HCEC 1CT (cell line): ENCODE results near the gene PHYKPL.
"Not testable (repeated sequence)": the region's sequence is repeated elsewhere in the genome, so short reads cannot be mapped to it uniquely, and the experiment has no call there.

Experiments
- DNase-seq: peaks from one replicate; pipeline ENCODE4 v3.0.0-alpha.2; 2017

Gene PHYKPL

DNA sequence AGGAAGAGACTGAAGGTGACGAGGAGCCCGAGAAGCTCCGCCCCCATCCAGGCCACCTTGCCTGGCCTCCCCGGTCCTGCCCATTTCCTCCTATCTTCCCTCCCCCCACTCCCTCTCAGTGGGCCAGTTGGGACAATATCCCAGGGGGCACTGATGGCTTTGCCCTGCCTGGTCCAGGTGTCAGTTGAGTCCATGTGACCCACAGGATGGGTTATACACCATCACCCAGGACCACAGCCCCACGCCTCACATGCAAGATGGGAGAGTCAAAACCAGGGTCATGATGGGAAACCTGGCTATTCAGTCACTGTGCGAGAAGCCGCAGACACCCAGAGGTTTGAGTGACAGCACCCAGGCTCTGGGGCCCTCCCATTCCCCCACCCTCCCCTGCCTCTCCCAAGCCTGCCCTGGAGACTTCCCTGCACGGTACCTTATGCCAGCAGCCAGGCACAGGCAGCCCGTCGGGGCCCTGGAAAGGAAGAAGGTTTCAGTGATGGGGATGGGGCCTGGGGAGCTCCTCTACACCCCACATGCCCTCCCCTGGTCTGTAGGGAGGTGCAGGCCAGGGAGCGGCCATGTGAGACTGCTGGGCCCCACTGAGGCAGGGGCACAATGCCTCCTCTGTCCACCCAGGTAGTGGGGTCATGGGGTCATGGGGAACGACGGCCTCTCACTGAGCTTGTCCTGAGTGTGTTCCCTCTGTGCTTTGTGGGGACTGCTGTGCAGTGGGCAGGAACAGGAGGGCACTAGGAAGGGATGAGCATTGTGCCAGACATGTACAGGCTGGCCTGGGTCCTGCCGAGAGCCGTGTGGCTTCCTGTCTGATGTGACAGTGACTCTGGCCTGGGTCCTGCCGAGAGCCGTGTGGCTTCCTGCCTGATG is 6.3 kb upstream of the PHYKPL start:
- no peak for DNase-seq

DNA sequence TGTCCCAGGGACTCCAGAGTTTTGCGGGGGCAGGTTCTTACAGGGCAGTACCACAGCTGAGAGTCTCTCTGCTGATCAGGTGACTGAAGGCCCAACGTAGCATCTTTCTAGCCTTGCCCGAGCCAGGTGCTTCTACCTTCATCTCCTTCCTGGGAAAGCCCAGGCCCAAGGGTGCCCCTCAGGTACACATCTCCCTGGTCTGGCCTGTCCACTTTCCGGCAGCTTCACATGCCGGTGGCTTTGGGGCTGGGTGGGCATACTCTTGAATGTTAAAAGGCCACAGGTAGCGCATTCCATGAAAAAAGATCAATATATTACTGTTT is 5.7 kb upstream of the PHYKPL start:
- DNase-seq: no peak

DNA sequence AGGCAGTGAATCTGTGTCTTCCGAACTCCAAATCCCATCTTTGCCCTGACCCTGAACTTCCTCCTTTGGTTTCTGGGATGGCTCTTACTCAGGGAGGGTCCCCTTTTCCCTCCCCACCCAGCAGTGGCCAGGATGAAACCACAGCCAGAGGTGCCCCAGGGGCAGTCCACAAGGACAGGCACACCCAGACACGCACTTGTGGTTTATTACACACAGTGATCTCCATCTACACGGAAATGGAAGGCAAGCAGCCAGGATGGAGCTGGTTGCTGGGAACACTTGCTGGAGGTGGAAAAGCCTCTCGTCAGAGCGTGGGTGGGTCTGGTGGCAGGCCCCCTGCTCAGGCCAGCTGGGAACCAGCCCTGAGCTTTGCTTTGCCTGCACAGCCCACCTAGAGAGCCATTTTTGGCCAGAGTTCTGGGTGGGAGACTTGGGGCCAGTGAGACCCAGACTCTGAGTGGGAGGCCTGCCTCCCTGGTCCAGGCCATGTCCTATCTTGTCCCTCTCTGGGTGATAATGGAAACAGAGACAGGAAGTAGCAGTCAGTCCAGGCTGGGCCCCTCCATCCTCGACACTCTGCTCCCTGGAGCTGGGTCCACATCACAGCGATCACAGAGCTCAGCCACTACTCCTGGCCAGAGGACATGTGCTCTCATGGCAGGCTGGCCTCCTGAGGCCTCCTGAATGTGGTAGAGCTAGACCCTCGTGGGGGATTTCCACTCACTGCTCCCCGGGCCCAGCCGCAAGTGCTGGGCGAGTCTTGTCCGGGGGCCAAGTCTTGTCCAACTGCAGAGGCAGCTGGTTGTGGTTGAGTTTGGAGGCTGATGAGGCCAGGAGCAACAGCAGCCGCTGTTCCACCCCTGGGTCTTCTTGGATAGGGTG is 5.1 kb upstream of the PHYKPL start:
- no peak for DNase-seq

DNA sequence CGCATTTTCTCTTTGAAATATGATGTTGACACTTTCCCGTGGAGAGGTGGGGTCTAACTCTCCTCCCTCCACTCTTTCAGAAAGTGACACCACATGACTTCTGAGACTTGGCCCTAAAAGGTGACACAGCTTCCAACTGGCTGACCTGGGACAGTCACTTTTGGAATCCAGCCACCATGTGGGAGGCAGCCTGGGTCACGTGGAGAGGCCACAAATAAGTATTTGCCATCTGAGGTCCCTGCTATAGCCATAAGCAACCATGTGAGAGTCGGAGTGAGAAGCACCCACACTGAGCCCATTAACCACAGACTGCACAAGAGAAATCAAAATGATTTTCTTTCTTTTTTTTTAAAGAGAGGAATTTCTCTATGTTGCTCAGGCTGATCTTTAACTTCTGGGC is 4.1 kb upstream of the PHYKPL start:
- no peak for DNase-seq

DNA sequence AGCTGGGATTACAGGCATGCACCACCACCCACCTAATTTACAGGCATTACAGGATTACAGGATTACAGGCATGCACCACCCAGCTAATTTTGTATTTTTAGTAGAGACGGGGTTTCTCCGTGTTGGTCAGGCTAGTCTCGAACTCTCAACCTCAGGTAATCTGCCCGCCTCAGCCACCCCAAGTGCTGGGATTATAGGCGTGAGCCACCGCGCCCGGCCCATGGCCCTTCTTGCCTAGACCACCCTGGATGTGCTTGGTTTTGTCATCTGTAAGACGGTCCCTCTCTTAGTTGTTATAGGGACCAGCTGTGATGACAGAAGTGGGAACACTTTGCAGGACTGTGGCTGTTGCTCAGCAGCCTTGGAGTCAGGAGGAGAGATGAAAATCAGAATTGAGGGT is 3.5 kb upstream of the PHYKPL start:
- DNase-seq: no peak

DNA sequence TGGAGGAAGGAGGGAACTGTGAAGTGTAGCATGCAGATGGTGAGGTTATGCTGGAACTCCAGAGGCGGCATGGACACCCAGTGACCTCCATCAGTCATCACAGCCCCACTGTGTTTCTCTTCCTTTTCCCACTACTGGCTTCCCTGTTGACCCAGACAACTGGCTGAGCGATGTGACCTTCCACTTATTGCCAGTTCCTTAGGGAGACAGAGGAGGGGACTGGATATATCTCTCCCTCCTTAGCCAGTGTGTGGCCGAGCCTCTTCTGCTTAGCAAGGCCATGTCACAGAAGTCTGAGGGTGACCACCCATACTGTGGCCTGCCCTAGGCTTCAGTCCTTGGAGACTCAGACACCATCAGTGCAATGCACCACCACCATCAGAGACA is 3.0 kb upstream of the PHYKPL start:
- DNase-seq: no peak

DNA sequence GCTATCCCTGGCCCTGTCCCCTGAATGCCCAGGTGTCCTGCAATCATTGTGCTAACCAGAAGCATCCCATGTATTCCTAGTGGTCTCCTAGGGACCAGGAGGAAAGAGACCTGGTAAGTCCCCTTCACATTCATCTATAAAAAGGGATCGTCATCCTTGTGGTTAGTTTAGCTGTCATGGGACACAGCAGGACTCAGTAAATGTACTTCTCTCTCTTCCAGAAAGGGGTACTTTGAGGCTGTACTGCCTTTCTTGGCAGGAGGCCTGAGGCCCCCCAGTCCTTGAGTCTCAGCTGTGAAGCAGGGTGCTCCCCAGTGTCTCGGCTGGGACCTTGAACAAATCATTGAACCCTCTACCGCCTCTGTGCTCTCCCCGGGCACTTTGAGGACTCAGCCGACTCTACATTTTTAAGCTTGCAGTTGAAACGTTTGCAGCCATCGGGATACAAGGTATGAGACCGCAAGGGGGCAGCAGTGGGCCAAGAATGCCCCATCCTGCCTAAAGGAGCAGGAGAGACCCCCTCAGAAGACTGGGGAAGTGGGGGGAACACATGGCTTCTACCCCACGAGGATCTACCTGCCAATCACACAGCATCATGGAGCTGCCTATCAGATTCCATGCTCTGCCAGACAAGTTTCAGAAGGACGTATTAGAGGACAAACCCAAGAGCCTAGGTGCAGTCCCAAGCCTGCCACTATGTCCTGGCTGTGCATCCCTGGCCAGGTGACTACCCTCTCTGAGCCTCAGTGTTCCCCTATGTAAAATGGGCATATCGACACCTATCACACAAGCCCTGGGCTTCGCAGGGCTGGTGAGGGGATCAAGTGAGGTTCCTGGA is 2.4 kb upstream of the PHYKPL start:
- DNase-seq: peak; percentile 39

DNA sequence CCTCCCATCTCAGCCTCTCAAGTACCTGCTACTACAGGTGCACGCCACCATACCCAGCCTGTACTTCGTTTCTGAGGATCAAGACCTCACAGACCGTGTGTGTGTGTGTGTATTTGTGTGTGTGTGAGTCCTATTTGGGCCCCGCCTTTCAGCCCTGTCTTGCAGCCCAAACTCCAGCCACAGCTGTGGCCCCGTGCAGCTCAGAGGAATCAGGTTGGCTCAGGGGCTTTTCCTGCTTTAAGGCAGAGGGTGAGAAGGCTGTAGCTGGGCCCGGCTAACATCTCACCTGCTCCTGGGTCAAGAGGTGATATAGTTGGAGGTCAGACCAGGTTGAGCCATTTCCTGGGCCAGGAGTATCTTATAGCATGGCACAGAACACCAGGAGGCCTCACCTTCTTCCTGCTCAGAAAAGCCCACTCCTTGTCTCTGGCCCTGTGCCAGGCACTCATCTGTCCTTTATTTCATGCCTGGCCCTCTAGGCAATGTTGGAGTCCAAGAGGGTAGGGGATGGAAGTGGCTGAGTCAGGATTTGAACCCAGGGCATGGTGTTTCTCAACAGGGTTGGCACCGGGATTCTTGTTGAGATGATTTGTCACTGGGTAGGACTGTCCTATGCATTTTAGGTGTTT is 1.6 kb upstream of the PHYKPL start:
- no peak for DNase-seq

DNA sequence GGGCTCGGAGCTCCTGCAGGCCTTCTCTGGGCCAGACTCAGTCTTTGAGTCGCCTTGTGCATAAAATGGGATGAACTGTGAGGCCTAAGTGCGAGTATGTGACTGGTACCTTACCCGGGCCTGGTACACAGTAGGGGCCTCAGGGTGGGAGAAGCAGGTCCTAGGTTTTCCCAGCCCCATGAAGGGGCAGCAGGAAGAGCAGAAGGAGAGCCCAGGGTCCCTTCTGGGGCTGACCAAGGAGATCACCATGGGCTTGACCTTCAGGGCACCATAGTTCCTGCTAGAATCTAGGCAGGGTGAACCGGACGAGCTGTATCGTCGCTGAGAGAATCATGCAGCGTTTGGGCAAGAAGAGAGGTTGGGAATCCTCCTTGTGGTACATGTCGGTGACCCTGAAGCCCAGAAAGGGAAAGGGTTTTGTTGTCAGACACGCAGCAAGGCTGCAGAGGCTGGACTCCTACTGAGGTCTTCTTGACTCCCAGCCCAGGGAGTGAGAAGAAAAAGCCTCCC is 373 bp upstream of the PHYKPL start:
- DNase-seq: no peak

DNA sequence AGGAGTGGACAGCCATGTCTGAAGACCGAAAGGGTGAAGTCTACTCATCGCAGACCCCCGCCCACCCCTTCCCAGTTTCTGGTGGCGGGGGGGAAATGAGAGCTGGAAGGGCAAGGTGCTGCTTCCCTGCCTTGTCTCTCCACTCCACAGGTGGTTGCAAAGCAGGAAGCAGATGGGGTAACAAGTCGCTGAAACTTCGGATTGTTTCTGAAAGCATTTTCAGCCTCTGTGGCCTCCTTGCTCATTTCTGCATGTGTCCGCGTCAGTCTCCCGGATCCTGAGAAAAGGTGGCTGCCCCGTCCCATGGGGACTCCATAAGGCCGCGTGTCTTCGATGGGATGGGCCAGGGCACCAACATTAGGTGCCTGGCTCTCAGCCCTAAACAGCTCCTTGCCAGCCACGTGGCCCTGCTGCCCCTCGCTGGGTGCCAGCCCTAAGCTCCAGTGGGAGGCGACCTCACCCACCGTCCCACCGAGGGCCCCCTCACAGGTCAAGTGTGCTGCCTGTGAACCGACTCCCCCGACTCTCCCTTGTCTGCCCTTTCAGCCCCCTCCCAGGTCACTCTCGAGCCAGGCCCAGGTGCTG is 971 bp downstream of the PHYKPL start:
- no peak for DNase-seq

DNA sequence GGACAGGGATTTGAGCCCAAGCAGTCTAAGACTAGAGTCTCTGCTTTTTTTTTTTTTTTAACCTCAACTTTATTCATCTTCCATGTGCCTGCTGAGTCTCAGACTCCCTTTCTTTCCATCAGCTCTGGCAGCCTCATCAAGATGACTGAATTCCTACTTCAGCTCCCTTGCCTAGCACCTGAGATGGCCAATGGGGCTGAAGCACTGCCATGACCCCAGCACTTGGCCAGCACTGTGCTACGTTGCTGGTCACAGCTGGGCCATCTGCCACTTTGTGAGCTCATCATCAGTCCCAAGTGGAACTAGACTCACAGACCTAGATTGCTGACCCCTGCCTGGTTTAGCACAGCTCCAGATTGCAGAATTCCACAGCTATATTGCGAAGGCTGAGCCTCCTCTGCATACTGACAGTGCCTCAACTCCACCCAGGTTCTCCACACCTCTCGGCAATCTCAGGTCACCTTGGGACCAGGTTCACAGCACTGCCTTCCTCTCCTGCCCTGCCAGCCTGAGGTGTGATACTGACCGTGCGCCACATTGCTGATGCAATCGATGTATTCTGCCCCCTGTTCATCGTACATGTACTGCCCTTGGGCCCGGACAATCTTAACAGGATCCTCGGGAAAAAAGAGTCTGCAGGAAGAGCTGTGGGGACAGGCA is 1.6 kb downstream of the PHYKPL start:
- no peak for DNase-seq

DNA sequence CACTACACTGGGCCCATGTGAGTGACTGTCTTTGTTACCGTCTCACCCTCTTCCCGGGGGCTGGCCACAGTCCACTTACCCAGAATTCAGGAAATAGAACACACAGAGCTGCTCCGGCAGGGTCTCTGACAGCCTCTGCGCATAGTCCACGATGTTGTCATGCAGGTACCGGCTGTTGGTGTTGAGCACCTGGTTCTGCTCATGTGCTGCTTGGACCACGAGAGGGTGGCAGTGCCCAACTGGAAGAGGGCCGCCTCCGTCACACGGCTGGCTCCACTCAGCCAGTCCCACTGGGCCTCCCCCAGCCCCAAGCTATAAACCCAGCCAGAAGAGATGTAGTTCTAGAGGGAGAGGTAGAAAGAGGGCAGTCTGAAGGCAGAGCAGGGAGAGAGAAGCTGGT is 2.7 kb downstream of the PHYKPL start:
- DNase-seq: no peak

DNA sequence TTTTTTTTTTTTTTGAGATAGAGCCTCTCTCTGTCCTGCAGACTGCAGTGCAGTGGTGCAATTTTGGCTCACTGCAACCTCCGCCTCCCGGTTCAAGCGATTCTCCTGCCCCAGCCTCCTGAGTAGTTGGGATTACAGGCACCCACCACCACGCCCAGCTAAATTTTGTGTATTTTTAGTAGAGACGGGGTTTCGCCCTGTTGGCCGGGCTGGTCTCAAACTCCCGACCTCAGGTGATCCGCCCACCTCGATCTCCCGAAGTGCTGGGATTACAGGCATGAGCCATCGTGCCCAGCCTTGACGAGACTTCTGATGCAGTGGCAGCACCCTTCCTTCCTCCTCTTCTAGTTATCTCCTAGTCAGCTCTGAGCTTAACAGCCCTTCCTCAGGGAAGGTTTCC is 3.5 kb downstream of the PHYKPL start:
- DNase-seq: not testable (repeated sequence)

DNA sequence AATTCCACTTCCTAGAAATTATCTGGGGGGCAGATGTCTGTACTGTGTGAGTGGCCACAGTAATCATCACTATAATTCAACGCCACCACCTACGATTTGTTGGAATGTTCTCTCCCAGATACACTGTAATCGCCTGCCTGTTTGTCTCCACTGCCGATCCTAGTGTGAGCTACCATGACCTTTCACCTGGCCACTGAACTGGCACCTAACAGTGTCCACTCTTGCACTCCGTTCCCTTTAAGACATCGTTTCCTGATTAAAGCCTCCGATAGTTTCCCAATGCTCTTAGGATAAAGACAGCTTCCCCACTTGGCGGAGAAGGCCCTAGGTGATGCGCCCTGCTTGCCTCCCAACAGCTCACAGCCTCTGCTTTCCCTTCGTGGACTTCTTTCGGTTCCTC is 4.0 kb downstream of the PHYKPL start:
- no peak for DNase-seq

DNA sequence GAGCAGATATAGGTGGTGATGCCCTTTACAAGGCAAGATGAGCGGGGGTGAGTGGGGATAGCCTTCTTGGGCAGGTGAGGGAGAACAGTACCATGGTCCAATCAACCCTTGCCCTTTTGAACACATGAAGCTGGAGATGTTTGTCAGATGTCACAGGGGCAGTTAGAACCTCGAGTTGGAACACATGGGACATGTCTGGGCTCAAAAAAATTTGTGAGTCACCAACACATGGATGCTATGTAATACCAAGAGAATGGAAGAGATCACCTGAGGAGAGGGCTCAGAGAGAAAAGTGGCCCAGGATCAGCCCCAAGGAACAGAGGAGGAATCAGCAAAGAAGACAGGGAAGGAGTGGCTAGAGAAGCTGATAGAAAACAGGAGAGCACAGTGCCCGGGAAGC is 4.7 kb downstream of the PHYKPL start:
- no peak for DNase-seq

DNA sequence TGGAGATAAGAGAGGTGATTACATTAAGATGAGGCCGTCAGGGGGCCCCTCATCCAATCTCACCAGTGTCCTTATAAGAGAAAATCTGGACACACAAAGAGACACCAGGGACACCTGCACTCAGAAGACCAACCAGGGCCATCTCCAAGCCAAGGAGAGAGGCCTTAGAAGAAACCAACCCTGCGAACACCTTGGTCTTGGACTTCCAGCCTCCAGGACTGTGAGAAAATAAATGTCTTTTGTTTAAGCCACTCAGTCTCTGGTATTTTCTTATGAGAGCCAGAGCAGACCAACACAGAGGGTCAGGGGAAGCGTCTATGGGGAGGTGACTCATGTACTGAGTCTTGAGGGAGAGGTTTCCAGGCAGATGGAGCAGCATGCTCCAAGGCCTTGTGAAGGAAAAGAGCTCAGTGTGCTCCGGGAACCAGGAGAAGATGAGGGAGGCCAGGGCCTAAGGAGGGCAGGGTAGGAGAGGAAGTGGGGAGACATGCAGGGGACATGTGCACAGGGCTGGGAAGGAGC is 5.4 kb downstream of the PHYKPL start:
- DNase-seq: peak; percentile 44

DNA sequence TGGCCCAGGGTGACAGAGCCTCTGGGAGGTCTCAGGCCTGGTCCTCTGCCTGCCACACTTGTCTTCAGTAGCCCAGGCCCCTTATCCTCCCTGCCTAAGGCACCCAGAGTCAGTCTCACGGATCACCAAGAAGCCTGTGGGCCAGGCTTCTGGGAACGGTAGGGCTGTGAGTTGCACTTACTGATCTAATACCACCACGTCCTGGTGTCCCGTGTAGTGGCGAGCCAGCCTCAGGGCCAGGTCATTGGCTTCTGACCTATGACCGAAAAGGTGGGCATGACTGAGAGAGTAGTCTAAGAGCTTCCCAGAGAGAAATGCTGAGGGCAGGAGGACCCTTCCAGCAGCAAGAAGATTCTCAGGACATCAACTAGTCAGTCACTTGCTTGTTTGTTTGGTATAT is 7.4 kb downstream of the PHYKPL start:
- DNase-seq: no peak

DNA sequence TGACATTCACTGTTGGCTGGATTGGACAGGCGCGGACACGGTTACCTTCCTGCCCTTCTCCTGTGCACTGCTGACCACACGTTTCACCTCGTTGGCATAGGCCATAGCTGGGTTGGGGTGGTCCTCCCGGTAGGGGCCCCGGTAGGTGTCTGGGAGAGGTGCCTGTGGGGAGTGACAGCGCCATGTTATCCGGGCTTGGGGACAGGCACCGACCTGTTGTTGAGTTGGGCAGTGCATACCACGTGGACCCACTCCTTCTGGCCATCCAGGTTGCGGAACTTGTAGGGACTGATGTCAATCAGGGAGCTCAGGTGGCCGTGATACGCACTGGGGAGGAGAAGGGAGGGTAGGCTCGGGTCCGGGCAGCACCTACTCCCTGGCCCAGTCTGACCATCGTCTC is 8.2 kb downstream of the PHYKPL start:
- no peak for DNase-seq

DNA sequence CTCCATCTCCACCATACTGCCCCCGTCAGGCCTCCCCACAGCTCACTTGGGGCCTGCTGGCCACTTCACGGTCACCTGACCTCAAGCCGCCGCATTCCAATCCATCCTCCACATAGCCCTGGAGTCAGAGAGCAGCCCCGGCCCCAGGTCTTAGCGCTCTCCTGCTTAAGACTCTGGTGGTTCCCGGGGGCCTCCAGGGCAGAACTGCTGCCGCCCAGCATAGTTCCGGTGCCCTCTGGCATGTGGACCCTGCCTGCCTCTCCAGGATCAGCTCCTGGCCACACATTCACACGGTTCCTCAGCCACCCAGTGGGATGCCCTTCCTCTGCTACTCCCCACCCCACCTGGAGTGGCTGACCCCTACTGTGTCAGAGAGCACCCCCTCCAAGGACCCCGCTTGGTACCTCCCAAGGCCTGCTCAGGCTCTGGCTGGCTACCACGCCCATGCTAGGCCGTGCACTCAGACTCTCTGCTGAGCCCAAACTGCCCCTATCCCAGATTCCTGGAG is 8.7 kb downstream of the PHYKPL start:
- no peak for DNase-seq

DNA sequence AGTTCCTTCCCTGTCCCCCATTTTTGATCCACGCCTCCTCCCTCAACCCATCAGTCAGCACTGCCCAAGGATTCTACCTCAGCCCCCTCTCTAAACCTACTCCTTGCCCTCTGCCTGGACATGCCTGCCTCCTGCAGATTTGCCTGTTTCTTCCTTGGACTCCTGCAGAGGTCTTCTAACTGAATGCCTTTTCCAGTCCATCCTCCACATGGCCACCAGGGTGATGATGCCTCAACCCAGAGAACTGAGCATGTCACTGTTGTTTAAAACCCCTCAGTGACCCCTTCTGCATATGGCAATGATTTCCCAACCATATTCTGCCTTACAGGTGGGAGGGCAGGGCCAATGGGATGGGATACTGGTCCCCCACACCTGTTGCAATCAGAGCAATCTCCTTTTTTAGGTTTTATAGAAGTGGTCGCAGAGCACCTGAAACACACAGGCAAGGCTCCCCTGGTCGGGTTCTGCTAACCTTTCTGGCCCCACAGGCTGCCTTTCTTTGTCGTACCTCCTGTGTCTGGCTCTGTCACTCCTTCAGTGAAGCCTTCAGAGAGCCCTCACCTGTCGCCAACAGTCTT is 9.3 kb downstream of the PHYKPL start:
- DNase-seq: no peak

DNA sequence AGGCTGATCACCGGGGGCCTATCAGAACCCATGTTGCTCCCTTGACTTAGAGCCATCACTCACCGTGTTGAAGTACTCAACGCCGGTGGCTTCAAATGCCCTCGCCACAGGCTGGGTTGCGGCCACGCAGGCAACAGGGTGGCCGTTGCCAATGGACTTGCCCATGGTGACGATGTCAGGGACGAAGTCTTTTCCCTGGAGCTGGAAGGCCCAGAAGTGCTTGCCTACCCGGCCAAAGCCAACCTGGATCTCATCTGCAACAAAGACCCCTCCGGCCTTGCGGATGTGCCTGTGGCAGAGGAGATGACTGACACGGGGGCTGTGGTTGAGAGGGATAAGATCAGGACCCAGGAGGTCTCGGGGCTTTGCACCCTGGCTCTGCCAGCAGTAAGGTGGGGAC is 10.3 kb downstream of the PHYKPL start:
- no peak for DNase-seq
